ENCODE measurements around the gene AJM1. TPM values are rescaled to one million over a fixed set of nuclear protein-coding genes. Genes with fewer than 3 reads are reported as not detected.

The AJM1 gene
- total RNA-seq, 1 experiment from 2014 or later: 3.6 TPM

DNA sequence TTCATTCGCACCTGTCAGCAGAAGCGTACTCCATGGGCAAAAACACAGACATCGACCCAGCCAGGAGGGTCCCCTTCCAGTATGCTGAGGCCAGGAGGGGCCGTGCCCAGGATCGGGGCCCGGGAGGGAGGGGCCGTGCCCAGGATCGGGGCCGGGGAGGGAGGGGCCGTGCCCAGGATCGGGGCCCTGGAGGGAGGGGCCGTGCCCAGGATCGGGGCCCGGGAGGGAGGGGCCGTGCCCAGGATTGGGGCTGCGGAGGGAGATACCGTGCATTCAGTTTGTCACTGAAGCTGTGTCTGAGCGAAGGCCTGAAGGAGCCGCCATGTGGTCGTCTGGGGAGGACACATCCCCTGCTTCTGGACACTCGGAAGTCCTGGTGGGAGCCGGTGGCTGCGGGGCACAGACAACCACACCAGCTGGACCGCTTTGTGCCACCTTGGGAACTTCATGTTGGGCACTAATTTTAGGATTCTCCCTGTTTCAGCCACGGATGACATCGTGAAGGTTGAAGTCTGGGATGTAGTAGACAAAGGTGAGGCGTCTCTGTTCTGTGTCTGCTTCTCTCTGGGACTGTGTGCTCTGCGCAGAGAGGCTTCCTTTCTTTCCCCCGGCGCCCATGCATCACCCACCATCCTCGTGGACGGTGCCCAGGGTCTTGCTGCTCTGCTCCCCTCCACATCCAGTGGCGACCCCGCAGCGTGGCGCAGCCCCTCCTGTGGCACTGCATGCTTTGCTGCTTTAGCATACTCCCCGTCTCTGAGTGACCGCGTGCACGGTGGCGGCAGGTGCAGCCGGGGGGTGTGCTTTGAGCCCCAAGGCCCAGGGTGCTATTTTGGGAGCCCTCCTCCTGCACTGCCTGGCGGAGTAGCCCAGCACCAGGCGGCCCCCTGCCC, 16.7 kb upstream of the AJM1 start:
- intact Hi-C loops (cut with micrococcal nuclease; ENCODE audit: unreplicated experiment): no loop called here

DNA sequence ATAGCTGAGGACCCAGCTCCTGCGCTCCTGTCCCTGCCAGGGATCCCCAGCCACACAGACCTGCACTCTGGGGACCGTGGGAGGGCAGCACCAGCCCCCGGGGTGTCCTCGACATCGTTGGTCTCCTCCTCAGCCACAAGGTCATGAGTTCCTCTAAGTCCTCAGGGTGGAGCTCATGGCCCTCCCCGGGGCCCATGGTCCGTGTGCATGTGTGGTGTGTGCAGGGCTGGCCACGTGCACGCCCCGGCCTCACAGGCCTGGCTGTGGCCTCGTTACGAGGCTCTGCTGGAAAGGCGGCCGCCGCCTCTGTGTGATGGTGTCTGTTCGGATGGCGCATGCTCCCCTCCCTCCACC, 16.1 kb upstream of the AJM1 start:
- H3K27me3 Mint-ChIP-seq (ENCODE audit: insufficient read depth, unreplicated experiment): no peaks in the 10 kb centered on the region
- no peak for DNase-seq
- Histone ChIP-seq H3K27me3 (replicated peaks; ENCODE audit: control insufficient read depth, insufficient read depth, low read length) (no peaks in the 10 kb centered on the region), H3K4me1 (no peaks in the 10 kb centered on the region), H3K9me3 (no peaks in the 10 kb centered on the region), H3K4me3 (ENCODE audit: low read depth, low read length) (no peak overlapping the region), H3K36me3 (ENCODE audit: control insufficient read depth, insufficient read depth, low read length) (peaks cover 5% of the 10 kb centered on the region)
- H3K4me3 Mint-ChIP-seq (ENCODE audit: unreplicated experiment): no peak overlapping the region
- TF ChIP-seq, protein P1, sequence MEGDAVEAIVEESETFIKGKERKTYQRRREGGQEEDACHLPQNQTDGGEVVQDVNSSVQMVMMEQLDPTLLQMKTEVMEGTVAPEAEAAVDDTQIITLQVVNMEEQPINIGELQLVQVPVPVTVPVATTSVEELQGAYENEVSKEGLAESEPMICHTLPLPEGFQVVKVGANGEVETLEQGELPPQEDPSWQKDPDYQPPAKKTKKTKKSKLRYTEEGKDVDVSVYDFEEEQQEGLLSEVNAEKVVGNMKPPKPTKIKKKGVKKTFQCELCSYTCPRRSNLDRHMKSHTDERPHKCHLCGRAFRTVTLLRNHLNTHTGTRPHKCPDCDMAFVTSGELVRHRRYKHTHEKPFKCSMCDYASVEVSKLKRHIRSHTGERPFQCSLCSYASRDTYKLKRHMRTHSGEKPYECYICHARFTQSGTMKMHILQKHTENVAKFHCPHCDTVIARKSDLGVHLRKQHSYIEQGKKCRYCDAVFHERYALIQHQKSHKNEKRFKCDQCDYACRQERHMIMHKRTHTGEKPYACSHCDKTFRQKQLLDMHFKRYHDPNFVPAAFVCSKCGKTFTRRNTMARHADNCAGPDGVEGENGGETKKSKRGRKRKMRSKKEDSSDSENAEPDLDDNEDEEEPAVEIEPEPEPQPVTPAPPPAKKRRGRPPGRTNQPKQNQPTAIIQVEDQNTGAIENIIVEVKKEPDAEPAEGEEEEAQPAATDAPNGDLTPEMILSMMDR (IDR thresholded peaks at IDR 0.05; ENCODE audit: insufficient read depth in 1 of 2, low read depth in 1 of 2, low read length in 1 of 2, severe bottlenecking in 1 of 2, unreplicated experiment in 1 of 2): no peak
- peaks cover 72% of the 10 kb centered on the region for H3K36me3 Mint-ChIP-seq (ENCODE audit: insufficient read depth, unreplicated experiment)
- H3K9me3 Mint-ChIP-seq (ENCODE audit: unreplicated experiment): no peaks in the 10 kb centered on the region
- ChIA-PET POLR2A (no interaction called here), CTCF (interaction anchor here (1.4 kb wide), 1 partner anchor 16 kb away, joined by 4 read pairs; the partner anchor contains the start of gene AJM1)
- H3K4me1 Mint-ChIP-seq (ENCODE audit: low read depth, unreplicated experiment): no peaks in the 10 kb centered on the region
- no peak overlapping the region for H3K27ac Mint-ChIP-seq (ENCODE audit: unreplicated experiment)
- no TSS peak for BruUV-seq (replicated peaks)
- intact Hi-C loops (cut with micrococcal nuclease; ENCODE audit: unreplicated experiment): no loop called here

More for the DNA sequence above, 16.7 kb upstream of the AJM1 start:
- no peaks in the 10 kb centered on the region for H3K4me1 ChIP-seq
- TF ChIP-seq, protein P1 (IDR thresholded peaks at IDR 0.05; ENCODE audit: insufficient read depth in 1 of 2, low read depth in 1 of 2, low read length in 1 of 2, severe bottlenecking in 1 of 2, unreplicated experiment in 1 of 2): no peak
- H3K27me3 ChIP-seq (replicated peaks; ENCODE audit: control insufficient read depth, insufficient read depth, low read length): no peaks in the 10 kb centered on the region
- CTCF ChIA-PET: interaction anchor here (1.4 kb wide), 1 partner anchor 17 kb away, joined by 4 read pairs; the partner anchor contains the start of gene AJM1
- Mint-ChIP-seq H3K36me3 (ENCODE audit: insufficient read depth, unreplicated experiment) (peaks cover 73% of the 10 kb centered on the region), H3K27me3 (ENCODE audit: insufficient read depth, unreplicated experiment) (no peaks in the 10 kb centered on the region), H3K4me3 (ENCODE audit: unreplicated experiment) (no peak overlapping the region), H3K4me1 (ENCODE audit: low read depth, unreplicated experiment) (no peaks in the 10 kb centered on the region), H3K9me3 (ENCODE audit: unreplicated experiment) (no peaks in the 10 kb centered on the region), H3K27ac (ENCODE audit: unreplicated experiment) (no peak overlapping the region)
- no peak for DNase-seq
- BruUV-seq (replicated peaks): no TSS peak
- peaks cover 5% of the 10 kb centered on the region for H3K36me3 ChIP-seq (ENCODE audit: control insufficient read depth, insufficient read depth, low read length)
- H3K9me3 ChIP-seq: no peaks in the 10 kb centered on the region
- POLR2A ChIA-PET: no interaction called here
- H3K4me3 ChIP-seq (ENCODE audit: low read depth, low read length): no peak overlapping the region

DNA sequence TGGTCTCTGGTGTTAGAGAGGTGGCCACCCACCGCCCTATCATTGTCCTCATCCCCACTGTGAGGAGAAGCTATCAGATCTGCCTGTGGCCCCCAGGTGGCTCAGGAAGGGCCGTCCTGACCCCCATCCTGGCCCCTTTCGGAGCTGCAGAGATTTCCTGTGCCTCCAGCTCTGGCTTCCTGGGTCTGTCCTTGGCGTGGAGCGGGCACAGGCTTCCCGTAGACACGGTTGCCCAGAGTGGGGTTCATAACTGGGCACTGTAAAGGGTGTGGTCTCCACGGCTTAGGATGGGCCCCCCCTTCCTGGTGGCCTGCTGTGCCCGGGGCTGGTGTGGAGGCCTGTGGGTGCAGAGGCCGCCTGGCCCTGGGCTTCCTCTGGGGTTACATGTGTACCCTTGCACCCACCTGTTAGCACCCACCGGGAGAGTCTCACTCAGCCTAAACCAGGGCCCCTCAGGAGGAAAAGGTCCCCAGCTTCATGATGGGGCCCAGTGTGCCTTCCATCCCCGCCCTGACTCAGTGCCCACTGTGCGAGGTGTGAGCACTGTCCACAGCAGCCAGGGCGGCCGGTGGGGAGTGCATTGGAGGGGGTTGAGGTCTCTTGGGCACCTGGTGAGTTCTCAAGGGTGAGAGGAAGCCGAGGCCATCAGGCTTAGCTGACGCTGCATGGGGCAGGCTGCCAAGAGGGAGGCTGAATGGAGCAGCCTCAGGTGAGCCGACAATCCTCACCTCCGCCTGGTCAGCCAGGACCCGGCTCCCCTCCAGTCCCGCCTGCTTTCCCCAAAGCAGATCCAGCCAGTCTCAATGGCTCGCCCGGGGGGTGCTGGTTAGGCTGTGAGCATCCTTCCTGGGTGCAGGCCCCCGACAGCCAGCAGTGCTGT, 15.3 kb upstream of the AJM1 start:
- H3K4me3 ChIP-seq (ENCODE audit: low read depth, low read length): no peak overlapping the region
- intact Hi-C loops (cut with micrococcal nuclease; ENCODE audit: unreplicated experiment): no loop called here
- H3K36me3 ChIP-seq (ENCODE audit: control insufficient read depth, insufficient read depth, low read length): peaks cover 5% of the 10 kb centered on the region
- CTCF ChIA-PET: interaction anchor here (1.4 kb wide), 1 partner anchor 15 kb away, joined by 4 read pairs; the partner anchor contains the start of gene AJM1
- DNase-seq: no peak
- no peaks in the 10 kb centered on the region for H3K4me1 Mint-ChIP-seq (ENCODE audit: low read depth, unreplicated experiment)
- no peaks in the 10 kb centered on the region for H3K9me3 Mint-ChIP-seq (ENCODE audit: unreplicated experiment)
- no peaks in the 10 kb centered on the region for H3K27me3 ChIP-seq (replicated peaks; ENCODE audit: control insufficient read depth, insufficient read depth, low read length)
- H3K4me3 Mint-ChIP-seq (ENCODE audit: unreplicated experiment): no peak overlapping the region
- POLR2A ChIA-PET: no interaction called here
- H3K27ac Mint-ChIP-seq (ENCODE audit: unreplicated experiment): no peak overlapping the region
- H3K4me1 ChIP-seq: no peaks in the 10 kb centered on the region
- H3K27me3 Mint-ChIP-seq (ENCODE audit: insufficient read depth, unreplicated experiment): no peaks in the 10 kb centered on the region
- no TSS peak for BruUV-seq (replicated peaks)
- H3K9me3 ChIP-seq: no peaks in the 10 kb centered on the region
- TF ChIP-seq, protein P1 (IDR thresholded peaks at IDR 0.05; ENCODE audit: insufficient read depth in 1 of 2, low read depth in 1 of 2, low read length in 1 of 2, severe bottlenecking in 1 of 2, unreplicated experiment in 1 of 2): no peak
- H3K36me3 Mint-ChIP-seq (ENCODE audit: insufficient read depth, unreplicated experiment): peaks cover 74% of the 10 kb centered on the region
